Esophagus squamous epithelium (tissue), 5 donors: ENCODE results near the gene TJAP1. TPM values are rescaled to one million over a fixed set of nuclear protein-coding genes. Genes with fewer than 3 reads are reported as not detected.

ENCODE experiments used
- DNase-seq: peaks from one replicate; lab custom pipeline; 2025; lab: John Stamatoyannopoulos, UW
- H3K27ac ChIP-seq, 4 donors: fragments of 200-600 bp; sonication (generic); one replicate each; pipeline ENCODE4 v1.5.1; 2016 to 2019; ENCODE audit warnings: mild to moderate bottlenecking in 1 of 4
- H3K27me3 ChIP-seq, 4 donors: fragments of 200-600 bp; sonication (generic); 1 replicate in 3 of 4; 2 replicates in 1 of 4; pipeline versions ENCODE4 v1.5.1 to v1.6.0; 2017 to 2021; ENCODE audit warnings: antibody characterized with exemption in 1 of 4
- H3K36me3 ChIP-seq, 3 donors: fragments of 200-600 bp; sonication (generic); one replicate each; pipeline ENCODE4 v1.5.1; 2016 to 2019
- H3K4me1 ChIP-seq, 3 donors: fragments of 200-600 bp; sonication (generic); one replicate each; pipeline ENCODE4 v1.5.1; 2017 to 2019
- H3K4me3 ChIP-seq, 4 donors: fragments of 200-600 bp; sonication (generic); 1 replicate in 3 of 4; 2 replicates in 1 of 4; pipeline ENCODE4 v1.5.1; 2016 to 2019; ENCODE audit warnings: mild to moderate bottlenecking in 2 of 4, moderate library complexity in 1 of 4
- H3K9me3 ChIP-seq, 3 donors: fragments of 200-600 bp; sonication (generic); one replicate each; pipeline ENCODE4 v1.5.1; 2016 to 2019
- POLR2A ChIP-seq, 4 donors: fragments of 450-650 bp; IDR thresholded peaks; one replicate each; pipeline ENCODE4 v1.6.1; 2017; ENCODE audit warnings: antibody characterized with exemption in 4 of 4, mild to moderate bottlenecking in 4 of 4, moderate library complexity in 3 of 4
- WGBS, 2 donors: methylation state at CpG; one replicate each; pipeline ENCODE4 v1.1.5; 2018; 5-methylcytosine and 5-hydroxymethylcytosine counted together
- intact Hi-C: fragments of 100-400 bp; cut with DNase I; formaldehyde crosslinking; loops from one replicate; pipeline ENCODE4 v1.15.0; 2022
- total RNA-seq, 4 donors: library from RNA; depleted of rRNA; stranded (reverse); fragments of >200 nt; gene quantifications; one replicate each; pipeline ENCODE4 v1.1.0, GENCODE V29; 2016
- TF ChIP-seq, protein P1 (sequence below), 6 experiments: fragments of 450-650 bp in 4 of 6; fragments of 200-600 bp in 2 of 6; sonication (generic) in 2 of 6; IDR thresholded peaks; one replicate each; pipeline ENCODE4 v1.5.1; 2016 to 2019; ENCODE audit warnings: antibody characterized with exemption in 6 of 6, mild to moderate bottlenecking in 4 of 6, moderate library complexity in 4 of 6
- donor health status: DM: yes; HTN: yes; CAD: no.

Gene TJAP1
- total RNA-seq, 4 donors from 2014 or later = 9.5 to 20.2 (median 10.9) TPM

DNA sequence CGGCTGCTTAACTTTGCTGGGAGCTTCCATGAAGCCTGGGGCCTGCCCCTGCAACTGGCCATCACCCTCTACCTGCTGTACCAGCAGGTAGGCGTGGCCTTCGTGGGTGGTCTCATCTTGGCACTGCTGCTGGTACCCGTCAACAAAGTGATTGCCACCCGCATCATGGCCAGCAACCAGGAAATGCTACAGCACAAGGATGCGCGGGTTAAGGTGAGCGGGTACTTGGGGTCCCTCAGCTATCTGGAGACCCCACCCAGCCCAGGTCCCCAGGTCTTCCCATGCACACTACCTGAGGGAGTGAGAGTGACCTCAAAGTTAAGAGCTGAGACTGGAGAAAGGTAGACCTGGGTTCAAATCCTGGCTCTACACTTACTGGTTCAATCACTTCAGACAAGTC lies 44.2 kb upstream of the TJAP1 start:
- Histone ChIP-seq H3K4me3 (no peak overlapping the region), H3K27ac (no peak overlapping the region), H3K9me3 (no peaks in the 10 kb centered on the region), H3K27me3 (no peaks in the 10 kb centered on the region), H3K4me1 (peaks cover 34 to 86% (median 56%) of the 10 kb centered on the region in 3 donors), H3K36me3 (peaks cover 5 to 27% (median 8%) of the 10 kb centered on the region in 3 donors)
- WGBS, 2 donors = 83 to 88% methylated on average over 3 of the region's 8 CpGs
- intact Hi-C loops = no loop called here
- no peak for DNase-seq
- TF ChIP-seq, protein P1, sequence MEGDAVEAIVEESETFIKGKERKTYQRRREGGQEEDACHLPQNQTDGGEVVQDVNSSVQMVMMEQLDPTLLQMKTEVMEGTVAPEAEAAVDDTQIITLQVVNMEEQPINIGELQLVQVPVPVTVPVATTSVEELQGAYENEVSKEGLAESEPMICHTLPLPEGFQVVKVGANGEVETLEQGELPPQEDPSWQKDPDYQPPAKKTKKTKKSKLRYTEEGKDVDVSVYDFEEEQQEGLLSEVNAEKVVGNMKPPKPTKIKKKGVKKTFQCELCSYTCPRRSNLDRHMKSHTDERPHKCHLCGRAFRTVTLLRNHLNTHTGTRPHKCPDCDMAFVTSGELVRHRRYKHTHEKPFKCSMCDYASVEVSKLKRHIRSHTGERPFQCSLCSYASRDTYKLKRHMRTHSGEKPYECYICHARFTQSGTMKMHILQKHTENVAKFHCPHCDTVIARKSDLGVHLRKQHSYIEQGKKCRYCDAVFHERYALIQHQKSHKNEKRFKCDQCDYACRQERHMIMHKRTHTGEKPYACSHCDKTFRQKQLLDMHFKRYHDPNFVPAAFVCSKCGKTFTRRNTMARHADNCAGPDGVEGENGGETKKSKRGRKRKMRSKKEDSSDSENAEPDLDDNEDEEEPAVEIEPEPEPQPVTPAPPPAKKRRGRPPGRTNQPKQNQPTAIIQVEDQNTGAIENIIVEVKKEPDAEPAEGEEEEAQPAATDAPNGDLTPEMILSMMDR (IDR thresholded peaks at IDR 0.05) = no peak
- TF ChIP-seq POLR2A (IDR thresholded peaks at IDR 0.05) = no peak

GRCh38 chr6:43434001-43434840 lies 43.1 kb upstream of the TJAP1 start:
- H3K27ac ChIP-seq = peak overlapping the region; percentile 38 to 87 (median 76)
- WGBS, 2 donors = 66 to 76% methylated on average over 6 to 11 of the region's 15 CpGs

DNA sequence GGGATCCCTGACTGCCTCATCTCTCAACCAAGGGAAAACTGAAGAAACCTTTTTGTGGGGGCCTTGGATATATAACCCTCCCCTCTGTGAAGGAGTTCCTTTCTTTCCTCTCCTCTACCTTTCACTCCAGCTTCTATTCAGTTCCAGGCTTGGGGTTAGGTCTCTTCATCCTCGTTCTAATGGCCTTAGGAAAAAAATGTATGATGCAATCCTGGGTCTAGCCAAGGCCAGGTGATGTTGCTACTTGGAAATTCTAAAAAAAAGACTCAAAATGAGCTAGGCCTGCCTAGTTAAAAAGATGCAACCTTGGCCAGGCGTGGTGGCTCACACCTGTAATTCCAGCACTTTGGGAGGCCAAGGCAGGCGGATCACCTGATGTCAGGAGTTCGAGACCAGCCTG lies 42.4 kb upstream of the TJAP1 start:
- 86 to 88% methylated on average over 4 of the region's 4 CpGs for WGBS, 2 donors
- no peak for TF ChIP-seq POLR2A (IDR thresholded peaks at IDR 0.05)
- Histone ChIP-seq H3K36me3 (peaks cover 7 to 45% (median 13%) of the 10 kb centered on the region in 3 donors), H3K4me1 (peaks cover 25 to 82% (median 45%) of the 10 kb centered on the region in 3 donors), H3K4me3 (no peak overlapping the region), H3K27ac (peak overlapping the region in 3 of 4 donors; percentile 67 to 87 (median 85)), H3K27me3 (no peaks in the 10 kb centered on the region), H3K9me3 (no peaks in the 10 kb centered on the region)
- intact Hi-C loops = no loop called here
- DNase-seq = no peak

More at GRCh38 chr6:43434001-43434840, 43.1 kb upstream of the TJAP1 start:
- no peaks in the 10 kb centered on the region for H3K27me3 ChIP-seq
- no peak for DNase-seq
- H3K9me3 ChIP-seq = no peaks in the 10 kb centered on the region
- peaks cover 5 to 37% (median 13%) of the 10 kb centered on the region in 3 donors for H3K36me3 ChIP-seq
- peaks cover 25 to 86% (median 50%) of the 10 kb centered on the region in 3 donors for H3K4me1 ChIP-seq
- intact Hi-C loops = no loop called here
- TF ChIP-seq, protein P1 (IDR thresholded peaks at IDR 0.05) = no peak
- TF ChIP-seq POLR2A (IDR thresholded peaks at IDR 0.05) = no peak
- H3K4me3 ChIP-seq = no peak overlapping the region

DNA sequence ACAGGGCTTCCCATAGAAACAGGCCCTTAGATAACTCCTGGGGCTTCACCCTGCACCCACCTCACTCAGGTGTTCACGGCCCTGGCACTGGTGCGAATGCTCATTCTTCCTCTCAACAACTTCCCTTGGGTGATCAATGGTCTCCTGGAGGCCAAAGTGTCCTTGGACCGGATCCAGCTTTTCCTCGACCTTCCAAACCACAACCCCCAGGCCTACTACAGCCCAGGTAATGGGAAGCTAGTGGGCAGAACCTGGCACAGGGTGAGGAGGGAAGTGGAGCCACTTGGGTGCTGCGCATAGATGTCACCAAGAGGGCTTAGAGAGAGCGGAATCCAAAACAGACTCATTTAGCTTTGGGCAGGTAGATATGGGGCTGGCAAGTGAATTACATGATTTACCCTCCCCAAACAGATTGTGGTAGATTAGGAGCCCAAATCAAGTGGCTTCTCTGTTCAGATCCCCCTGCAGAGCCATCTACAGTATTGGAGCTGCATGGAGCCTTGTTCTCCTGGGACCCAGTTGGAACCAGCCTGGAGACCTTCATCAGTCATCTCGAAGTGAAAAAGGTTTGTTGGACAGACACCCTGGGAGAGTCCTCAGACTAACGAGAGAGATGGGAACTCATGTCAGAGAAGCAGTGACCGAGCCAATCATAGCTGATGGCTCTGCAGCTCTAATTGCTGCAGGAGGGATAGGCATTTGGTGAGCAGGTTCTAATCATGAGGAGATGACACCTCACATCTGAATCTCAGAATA lies 41.5 kb upstream of the TJAP1 start:
- Histone ChIP-seq H3K4me1 (peaks cover 25 to 77% (median 45%) of the 10 kb centered on the region in 3 donors), H3K36me3 (peaks cover 7 to 54% (median 13%) of the 10 kb centered on the region in 3 donors), H3K27me3 (no peaks in the 10 kb centered on the region), H3K4me3 (no peak overlapping the region), H3K27ac (peak overlapping the region; percentile 67 to 87 (median 84)), H3K9me3 (no peaks in the 10 kb centered on the region)
- no peak for DNase-seq
- intact Hi-C loops = no loop called here
- 51 to 67% methylated on average over 5 to 9 of the region's 9 CpGs for WGBS, 2 donors
- TF ChIP-seq POLR2A (IDR thresholded peaks at IDR 0.05) = no peak
- TF ChIP-seq, protein P1 (IDR thresholded peaks at IDR 0.05) = no peak

GRCh38 chr6:43436577-43437282 lies 40.6 kb upstream of the TJAP1 start:
- Histone ChIP-seq H3K4me1 (peaks cover 25 to 77% (median 45%) of the 10 kb centered on the region in 3 donors), H3K27me3 (no peaks in the 10 kb centered on the region), H3K9me3 (no peaks in the 10 kb centered on the region), H3K4me3 (peak overlapping the region in 1 of 4 donors; percentile 4), H3K36me3 (peaks cover 7 to 62% (median 13%) of the 10 kb centered on the region in 3 donors), H3K27ac (peak overlapping the region; percentile 67 to 87 (median 84))
- DNase-seq = no peak
- 19 to 31% methylated on average over 5 of the region's 5 CpGs for whole genome bisulfite sequencing, 2 donors
- TF ChIP-seq, protein P1 (IDR thresholded peaks at IDR 0.05) = no peak
- no peak for TF ChIP-seq POLR2A (IDR thresholded peaks at IDR 0.05)
- intact Hi-C loops = no loop called here
